Measurements from ENCODE around the gene C6orf52. TPM values are rescaled to one million over a fixed set of nuclear protein-coding genes. Genes with fewer than 3 reads are reported as not detected.
"Not testable (repeated sequence)": the region's sequence is repeated elsewhere in the genome, so short reads cannot be mapped to it uniquely, and the experiment has no call there.

C6orf52 gene
- 6.9 TPM for polyA plus RNA-seq (2012; ENCODE audit: insufficient read depth, insufficient read length)

GRCh38 chr6:10694302-10695085 lies at the start of gene C6orf52, which contains the start of gene PAK1IP1:
Gene C6orf52, minus strand, starts transcription at chr6:10694616. Its CDS starts 7,066 bp downstream, at chr6:10687550.
Gene PAK1IP1, plus strand, starts transcription at chr6:10694972. Its CDS starts 14 bp downstream, at chr6:10694986.
- peak; percentile 90 for DNase-seq (ENCODE audit: low read depth, low spot score)
- H3K4me3 ChIP-seq (ENCODE audit: low read length): peak within 1 kb of the TSS; percentile 99

GRCh38 chr6:10743515-10743914 lies 49.1 kb upstream of the C6orf52 start:
- no peak overlapping the region for H3K4me3 ChIP-seq (ENCODE audit: low read length)
- DNase-seq (ENCODE audit: low read depth, low spot score): no peak

DNA sequence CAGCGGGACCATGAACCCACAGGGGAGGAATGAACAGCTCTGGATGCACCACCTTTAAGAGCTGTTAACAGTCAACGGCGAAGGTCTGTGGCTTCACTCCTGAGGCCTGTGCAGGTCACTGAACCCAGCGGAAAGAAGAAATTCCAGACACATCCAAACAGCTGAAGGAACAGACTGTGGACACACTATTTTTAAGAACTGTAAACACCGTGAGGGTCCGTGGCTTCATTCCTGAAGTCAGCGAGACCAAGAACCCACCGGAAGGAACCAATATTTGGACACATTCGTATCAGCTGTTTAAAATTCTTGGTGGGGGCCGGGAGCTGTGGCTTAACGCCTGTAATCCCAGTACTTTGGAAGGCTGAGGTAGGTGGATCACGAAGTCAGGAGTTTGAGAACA lies 47.8 kb upstream of the C6orf52 start:
- no peak overlapping the region for H3K4me3 ChIP-seq (ENCODE audit: low read length)
- no peak for DNase-seq (ENCODE audit: low read depth, low spot score)

DNA sequence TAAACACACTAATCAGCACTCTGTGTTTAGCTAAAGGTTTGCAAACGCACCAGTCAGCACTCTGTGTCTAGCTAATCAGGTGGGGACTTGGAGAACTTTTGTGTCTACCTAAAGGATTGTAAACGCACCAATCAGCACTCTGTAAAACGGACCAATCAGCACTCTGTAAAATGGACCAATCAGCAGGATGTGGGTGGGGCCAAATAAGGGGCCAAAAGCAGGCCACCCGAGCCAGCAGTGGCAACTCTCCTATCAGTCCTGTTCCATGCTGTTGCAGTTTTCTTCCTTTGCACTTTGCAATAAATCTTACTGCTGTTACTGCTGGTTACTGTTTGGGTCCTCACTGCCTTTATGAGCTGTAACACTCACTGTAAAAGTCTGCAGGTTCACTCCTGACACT lies 47.2 kb upstream of the C6orf52 start:
- not testable (repeated sequence) for H3K4me3 ChIP-seq (ENCODE audit: low read length); DNase-seq (ENCODE audit: low read depth, low spot score)

GRCh38 chr6:10740061-10740460 lies 45.6 kb upstream of the C6orf52 start:
- H3K4me3 ChIP-seq (ENCODE audit: low read length): no peak overlapping the region
- DNase-seq (ENCODE audit: low read depth, low spot score): no peak

- no peak for DNase-seq (ENCODE audit: low read depth, low spot score)
- no peak overlapping the region for H3K4me3 ChIP-seq (ENCODE audit: low read length)
Measured at GRCh38 chr6:10736731-10737130, 42.3 kb upstream of the C6orf52 start.

- H3K4me3 ChIP-seq (ENCODE audit: low read length): no peak overlapping the region
- DNase-seq (ENCODE audit: low read depth, low spot score): no peak
Measured at GRCh38 chr6:10733863-10734262, 39.4 kb upstream of the C6orf52 start.

- peak; percentile 75 for DNase-seq (ENCODE audit: low read depth, low spot score)
- peak overlapping the region; percentile 30 for H3K4me3 ChIP-seq (ENCODE audit: low read length)
Measured at GRCh38 chr6:10733151-10733715, 38.8 kb upstream of the C6orf52 start.

DNA sequence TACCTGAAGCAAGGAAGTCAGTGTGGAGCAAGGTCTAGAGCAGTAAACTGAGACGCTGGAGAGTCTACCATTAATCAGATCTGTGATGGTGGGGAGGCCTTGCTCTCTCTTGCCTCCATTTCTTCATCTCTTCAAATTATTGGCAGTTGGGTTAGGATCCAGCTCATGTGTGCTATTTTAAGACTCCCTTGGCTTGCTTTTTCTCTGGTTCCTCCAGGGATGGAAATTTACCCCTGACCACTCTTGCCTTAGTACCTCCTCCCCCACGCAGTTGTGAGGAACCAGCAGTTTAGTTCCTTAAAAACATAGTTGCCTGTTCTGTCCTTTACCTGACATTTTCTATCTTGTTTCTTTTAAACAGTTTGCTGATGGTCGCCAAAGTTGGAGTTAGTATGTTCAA lies 35.8 kb upstream of the C6orf52 start:
- no peak overlapping the region for H3K4me3 ChIP-seq (ENCODE audit: low read length)
- no peak for DNase-seq (ENCODE audit: low read depth, low spot score)

DNA sequence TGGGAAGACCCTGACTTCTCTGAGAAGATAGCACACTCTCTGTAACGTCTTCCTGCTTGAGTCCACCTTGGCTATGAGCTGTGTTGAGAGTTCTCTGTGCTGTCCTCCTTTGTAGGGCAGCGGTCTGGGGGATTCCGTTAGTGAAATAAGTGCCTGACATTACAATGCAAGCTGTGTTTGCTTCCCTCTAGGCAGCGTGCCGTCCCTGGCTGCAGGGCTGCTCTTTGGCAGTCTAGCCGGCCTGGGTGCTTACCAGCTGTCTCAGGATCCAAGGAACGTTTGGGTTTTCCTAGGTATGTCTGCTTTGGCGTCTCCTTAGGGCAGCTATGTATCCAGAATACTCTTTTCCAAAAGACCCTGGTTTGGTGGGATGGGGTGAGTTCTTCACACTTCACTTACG lies 31.3 kb upstream of the C6orf52 start:
- DNase-seq (ENCODE audit: low read depth, low spot score): no peak

GRCh38 chr6:10725044-10725443 lies 30.6 kb upstream of the C6orf52 start:
- no peak for DNase-seq (ENCODE audit: low read depth, low spot score)
- H3K4me3 ChIP-seq (ENCODE audit: low read length): no peak overlapping the region

More for the DNA sequence above, 31.3 kb upstream of the C6orf52 start:
- no peak overlapping the region for H3K4me3 ChIP-seq (ENCODE audit: low read length)

- DNase-seq (ENCODE audit: low read depth, low spot score): no peak
Measured at GRCh38 chr6:10723567-10723881, 29.1 kb upstream of the C6orf52 start.

GRCh38 chr6:10722820-10723566 lies 28.6 kb upstream of the C6orf52 start, which contains the start of gene TMEM14C:
Gene TMEM14C, plus strand, starts transcription at chr6:10723070. Its CDS starts 1,544 bp downstream, at chr6:10724614.
- DNase-seq (ENCODE audit: low read depth, low spot score): peak; percentile 77
- H3K4me3 ChIP-seq (ENCODE audit: low read length): peak within 1 kb of the TSS; percentile 69

More at GRCh38 chr6:10723567-10723881, 29.1 kb upstream of the C6orf52 start:
- H3K4me3 ChIP-seq (ENCODE audit: low read length): peak overlapping the region; percentile 69

GRCh38 chr6:10722570-10722819 lies 28.1 kb upstream of the C6orf52 start:
- no peak for DNase-seq (ENCODE audit: low read depth, low spot score)
- H3K4me3 ChIP-seq (ENCODE audit: low read length): peak overlapping the region; percentile 69

GRCh38 chr6:10721850-10722569 lies 27.6 kb upstream of the C6orf52 start:
- DNase-seq (ENCODE audit: low read depth, low spot score): no peak
- peak overlapping the region; percentile 69 for H3K4me3 ChIP-seq (ENCODE audit: low read length)

DNA sequence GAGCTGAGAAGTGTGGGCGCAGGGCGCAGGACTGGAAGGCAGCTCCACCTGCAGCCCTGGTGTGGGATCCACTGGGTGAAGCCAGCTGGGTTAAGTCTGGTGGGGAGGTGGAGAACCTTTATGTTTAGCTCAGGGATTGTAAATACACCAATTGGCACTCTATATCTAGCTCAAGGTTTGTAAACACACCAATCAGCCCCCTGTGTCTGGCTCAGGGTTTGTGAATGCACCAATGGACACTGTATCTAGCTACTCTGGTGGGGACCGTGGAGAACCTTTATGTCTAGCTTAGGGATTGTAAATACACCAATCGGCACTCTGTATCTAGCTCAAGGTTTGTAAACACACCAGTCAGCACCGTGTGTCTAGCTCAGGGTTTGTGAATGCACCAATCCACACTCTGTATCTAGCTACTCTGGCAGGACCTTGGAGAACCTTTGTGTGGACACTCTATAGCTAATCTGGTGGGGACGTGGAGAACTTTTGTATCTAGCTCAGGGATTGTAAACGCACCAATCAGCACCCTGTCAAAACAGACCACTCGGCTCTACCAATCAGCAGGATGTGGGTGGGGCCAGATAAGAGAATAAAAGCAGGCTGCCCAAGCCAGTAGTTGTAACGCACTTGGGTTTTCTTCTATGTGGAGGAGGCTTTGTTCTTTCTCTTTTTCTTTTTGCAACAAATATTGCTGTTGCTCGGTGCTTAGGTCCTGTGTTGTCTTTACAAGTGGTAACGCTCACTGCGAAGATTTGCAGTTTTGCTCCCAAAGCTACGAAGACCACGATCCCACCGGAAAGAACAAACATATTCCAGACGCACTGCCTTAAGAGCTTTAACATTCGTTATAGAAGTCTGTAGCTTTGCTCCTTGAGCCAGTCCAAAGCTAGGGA lies 26.8 kb upstream of the C6orf52 start:
- not testable (repeated sequence) for H3K4me3 ChIP-seq (ENCODE audit: low read length); DNase-seq (ENCODE audit: low read depth, low spot score)

DNA sequence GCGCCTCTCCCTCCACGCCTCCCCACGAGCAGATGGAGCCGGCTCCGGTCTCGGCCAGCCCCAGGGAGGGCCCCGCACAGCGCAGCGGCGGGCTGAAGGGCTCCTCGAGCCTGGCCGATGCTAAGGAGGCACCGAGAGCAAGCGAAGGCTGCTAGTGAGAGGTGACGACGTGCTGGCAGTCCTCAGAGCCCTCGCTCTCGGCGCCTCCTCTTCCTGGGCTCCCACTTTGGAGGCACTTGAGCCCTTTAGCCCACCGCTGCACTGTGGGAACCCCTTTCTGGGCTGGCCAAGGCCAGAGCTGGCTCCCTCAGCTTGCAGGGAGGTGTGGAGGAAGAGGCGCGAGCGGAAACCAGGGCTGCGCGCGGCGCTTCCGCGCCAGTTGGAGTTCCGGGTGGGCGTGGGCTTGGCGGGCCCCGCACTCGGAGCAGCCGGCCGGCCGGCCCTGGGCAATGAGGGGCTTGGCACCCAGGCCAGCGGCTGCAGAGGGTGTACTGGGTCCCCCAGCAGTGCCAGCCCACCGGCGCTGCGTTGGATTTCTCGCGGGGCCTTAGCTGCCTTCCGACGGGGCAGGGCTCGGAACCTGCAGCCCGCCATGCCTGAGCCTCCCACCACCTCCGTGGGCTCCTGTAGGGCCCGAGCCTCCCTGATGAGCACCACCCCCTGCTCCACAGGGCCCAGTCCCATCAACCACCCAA lies 26.0 kb upstream of the C6orf52 start:
- DNase-seq (ENCODE audit: low read depth, low spot score): no peak
- H3K4me3 ChIP-seq (ENCODE audit: low read length): no peak overlapping the region

DNA sequence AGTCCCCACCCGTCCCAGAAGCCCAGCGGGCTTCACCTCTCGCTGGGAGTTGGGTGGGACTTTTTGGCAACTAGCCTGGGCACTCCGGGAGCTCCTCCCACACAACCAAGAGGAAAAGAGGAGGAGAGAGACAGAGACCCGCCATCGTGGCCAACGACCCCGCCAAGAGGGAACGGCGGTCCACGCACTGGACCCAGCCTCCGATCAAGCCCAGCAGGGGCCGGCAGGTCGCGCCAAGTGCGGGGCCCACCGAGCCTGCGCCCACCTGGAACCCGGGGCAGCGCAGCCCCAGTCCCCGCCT lies 25.5 kb upstream of the C6orf52 start:
- no peak overlapping the region for H3K4me3 ChIP-seq (ENCODE audit: low read length)
- no peak for DNase-seq (ENCODE audit: low read depth, low spot score)

All from Jurkat, Clone E6-1 (cell line).